Right cardiac atrium (tissue), 5 donors: ENCODE measurements around the gene SPG21. TPM values are rescaled to one million over a fixed set of nuclear protein-coding genes. Genes with fewer than 3 reads are reported as not detected.

Source experiments
- ATAC-seq, 2 donors: fragments of 200-7000 bp; cut with Tn5 transposase; one replicate each; pipeline versions ENCODE4 v1.8.0 to v1.9.1; 2020; ENCODE audit warnings: moderate library complexity in 2 of 2, mild to moderate bottlenecking in 1 of 2
- DNase-seq, 3 donors: peaks; one replicate each; pipeline ENCODE4 v3.0.0-alpha.2; 2020
- H3K27ac ChIP-seq: one replicate; pipeline ENCODE4 v1.5.1; 2013; ENCODE audit warnings: mild to moderate bottlenecking, low read length, control low read depth, moderate library complexity
- H3K27me3 ChIP-seq: one replicate; pipeline ENCODE4 v1.6.1; 2013; ENCODE audit not compliant: control insufficient read depth, insufficient read depth
- H3K4me1 ChIP-seq: one replicate; pipeline ENCODE4 v1.6.1; 2013; ENCODE audit warnings: low read length; ENCODE audit not compliant: control insufficient read depth, insufficient read depth
- H3K4me3 ChIP-seq: one replicate; pipeline ENCODE4 v1.5.1; 2013; ENCODE audit warnings: low read length, control low read depth
- H3K9me3 ChIP-seq: one replicate; pipeline ENCODE4 v1.6.1; 2013; ENCODE audit warnings: low read length; ENCODE audit not compliant: control insufficient read depth
- WGBS: extraction: QIAGEN DNeasy Blood & Tissue Kit; methylation state at CpG from one replicate; pipeline ENCODE4 v1.1.7; 2013; 5-methylcytosine and 5-hydroxymethylcytosine counted together
- intact Hi-C, 4 donors: fragments of 100-400 bp; cut with DNase I; formaldehyde crosslinking; loops; one replicate each; pipeline versions ENCODE4 v1.11.0 to v1.14.0; 2022 to 2023
- polyA plus RNA-seq: library from polyadenylated mRNA; stranded (reverse); fragments of 200-250 nt; gene quantifications from one replicate; pipeline ENCODE4 v1.2.3, GENCODE V29; 2013
- total RNA-seq, 4 donors: library from RNA; stranded (reverse); fragmentation: NEBNext Ultra II Directional; extraction: Animal tissue kit (Norgen Biotek cat#: 25700); gene quantifications; one replicate each; pipeline ENCODE4 v1.2.1, GENCODE V29; 2021
- donor health status: healthy with polysubstance abuse.
- donor health status: DM: no; HTN: yes; CAD: no.
- donor health status: DM: no; HTN: no; CAD: no.
- donor health status: DM: no; HTN: yes; CAD: no; lungs with severe emphysema.
- donor health status: DM: yes; HTN: yes; CAD: no.

SPG21 gene
- total and polyA plus RNA-seq, 5 donors: 49.8 to 59.3 (median 54.4) TPM

DNA sequence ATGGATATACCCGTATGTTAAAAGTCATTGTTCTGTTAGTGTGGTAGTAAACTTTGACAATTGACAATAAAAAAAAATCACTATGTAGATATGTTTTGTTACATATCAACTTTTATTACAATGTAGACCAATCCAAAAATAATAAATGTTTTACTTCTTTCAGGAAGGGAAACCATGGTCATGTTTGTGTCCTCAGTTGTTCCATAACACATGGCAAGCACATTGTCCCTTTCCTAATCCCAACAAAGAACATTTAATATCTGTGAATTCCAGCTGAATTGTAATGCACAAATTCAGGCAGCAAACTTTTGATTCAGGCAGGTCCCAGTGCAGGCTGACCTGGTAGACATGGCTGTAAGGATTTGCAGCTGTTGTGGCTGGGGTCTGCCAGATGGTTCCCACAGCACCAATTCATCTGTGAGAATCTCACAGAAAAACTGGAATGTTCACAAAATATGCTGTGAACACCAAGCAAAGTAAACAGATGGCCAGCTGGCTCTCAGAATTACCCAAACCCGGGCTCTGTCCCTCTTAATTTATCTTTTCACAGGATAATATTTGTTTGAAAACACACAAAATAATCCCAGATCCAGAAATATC lies 1.9 kb upstream of the SPG21 start:
- Histone ChIP-seq H3K4me3 (no peak overlapping the region), H3K4me1 (no peaks in the 10 kb centered on the region), H3K9me3 (no peaks in the 10 kb centered on the region), H3K27ac (no peak overlapping the region), H3K27me3 (no peaks in the 10 kb centered on the region)
- DNase-seq (peak in 2 of 3 donors; percentile 59 to 62), ATAC-seq (no peak)
- WGBS: 63% methylated on average over 2 of the region's 2 CpGs
- intact Hi-C loops: no loop called here

DNA sequence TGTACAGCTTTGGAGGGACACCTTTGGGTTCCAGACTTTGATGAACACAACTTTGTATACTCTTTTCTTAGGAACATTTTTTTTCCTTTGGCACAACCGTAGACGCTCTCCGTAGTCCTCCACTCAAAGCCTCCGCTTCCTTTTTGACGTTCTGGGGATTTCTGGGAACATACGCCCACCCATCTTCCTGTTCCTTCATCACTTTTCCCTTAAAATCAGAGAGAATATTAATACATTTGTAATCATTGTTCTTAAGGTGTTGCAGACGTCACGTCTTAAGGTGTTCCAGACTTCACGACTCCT lies 405 bp upstream of the SPG21 start:
- peak overlapping the region; percentile 26 for H3K27ac ChIP-seq
- no peaks in the 10 kb centered on the region for H3K27me3 ChIP-seq
- H3K4me1 ChIP-seq: no peaks in the 10 kb centered on the region
- no peaks in the 10 kb centered on the region for H3K9me3 ChIP-seq
- DNase-seq (no peak), ATAC-seq (peak in 1 of 2 donors; percentile 43)
- WGBS: 3% methylated on average over 9 of the region's 9 CpGs
- H3K4me3 ChIP-seq: peak overlapping the region; percentile 85
- intact Hi-C loops: no loop called here

DNA sequence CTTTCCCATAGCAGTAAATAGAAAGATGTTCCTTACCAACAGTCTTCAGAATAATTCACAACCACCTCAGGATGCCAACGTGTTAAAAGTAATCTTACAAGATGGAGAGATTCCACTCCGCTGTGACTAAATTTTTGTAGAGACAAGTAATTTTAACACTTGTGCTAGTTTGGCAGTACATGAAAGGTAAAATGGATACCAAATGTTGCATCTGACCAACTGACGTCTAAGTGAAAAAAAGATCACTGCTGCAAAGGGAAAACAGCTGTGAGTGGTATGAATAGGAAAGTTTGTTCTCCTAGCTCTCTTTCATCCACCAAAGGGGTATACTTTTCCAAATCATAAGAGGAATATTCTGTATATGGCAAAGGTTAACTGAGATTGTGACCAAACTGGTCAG lies 2.6 kb downstream of the SPG21 start:
- 48% methylated on average over 3 of the region's 3 CpGs for WGBS
- Histone ChIP-seq H3K27ac (no peak overlapping the region), H3K4me3 (no peak overlapping the region), H3K4me1 (no peaks in the 10 kb centered on the region), H3K27me3 (no peaks in the 10 kb centered on the region), H3K9me3 (no peaks in the 10 kb centered on the region)
- ATAC-seq (no peak), DNase-seq (no peak)
- intact Hi-C loops: no loop called here

DNA sequence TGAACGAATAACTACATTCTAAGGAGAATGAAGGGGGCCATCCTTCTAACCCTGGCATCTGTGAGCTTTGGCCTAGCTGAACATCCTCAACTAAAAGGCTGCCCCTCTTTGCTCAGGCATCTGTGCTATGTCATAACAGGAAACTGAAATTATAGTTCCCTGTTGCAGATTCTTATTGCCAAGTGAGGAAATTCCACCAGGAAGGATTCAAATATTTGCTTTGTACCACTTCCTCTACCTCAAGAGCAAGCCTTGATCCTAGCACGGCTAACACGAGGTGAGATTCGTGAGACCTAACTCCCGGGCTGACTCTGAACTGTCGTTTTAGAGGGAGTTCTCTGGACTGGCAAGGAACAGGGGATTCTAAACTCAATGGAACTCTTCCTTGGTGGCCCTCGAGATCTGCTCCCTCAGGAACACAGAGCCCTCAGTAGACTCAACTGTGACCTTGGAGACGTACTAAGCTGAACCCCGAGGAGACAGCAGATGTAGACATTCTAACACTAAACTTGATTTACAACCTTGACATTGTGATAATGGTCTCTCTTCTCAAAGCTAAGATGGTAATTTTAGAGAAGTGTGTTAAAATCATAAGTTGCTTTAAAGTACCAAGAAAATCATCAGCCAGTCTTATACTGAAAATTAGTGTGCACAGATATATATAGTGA lies 4.2 kb downstream of the SPG21 start:
- peak overlapping the region; percentile 48 for H3K27ac ChIP-seq
- no peaks in the 10 kb centered on the region for H3K9me3 ChIP-seq
- no peak overlapping the region for H3K4me3 ChIP-seq
- intact Hi-C loops: no loop called here
- DNase-seq (no peak), ATAC-seq (no peak)
- H3K4me1 ChIP-seq: no peaks in the 10 kb centered on the region
- H3K27me3 ChIP-seq: no peaks in the 10 kb centered on the region
- 53% methylated on average over 9 of the region's 9 CpGs for WGBS

DNA sequence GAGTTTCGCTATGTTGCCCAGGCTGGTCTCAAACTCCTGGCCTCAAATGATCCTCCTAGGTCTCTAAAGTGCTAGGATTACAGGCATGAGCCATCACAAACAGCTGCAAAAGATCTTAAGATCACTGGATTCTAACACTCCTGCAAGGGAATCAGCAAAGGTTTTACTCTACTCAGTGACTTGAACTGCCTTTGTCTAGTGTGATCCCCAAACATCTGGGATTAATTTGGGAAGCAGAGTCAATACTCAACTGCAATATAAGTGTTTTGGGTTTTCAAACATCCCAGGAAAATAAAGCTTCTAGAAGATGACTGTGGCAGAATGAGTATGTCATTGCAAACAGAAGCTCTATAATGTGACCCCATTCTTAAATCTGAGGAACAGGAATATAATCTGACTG lies 7.2 kb downstream of the SPG21 start:
- DNase-seq (no peak), ATAC-seq (no peak)
- Histone ChIP-seq H3K4me1 (no peaks in the 10 kb centered on the region), H3K9me3 (no peaks in the 10 kb centered on the region), H3K27me3 (no peaks in the 10 kb centered on the region), H3K27ac (no peak overlapping the region), H3K4me3 (no peak overlapping the region)
- 96% methylated on average over 1 of the region's 1 CpG for WGBS
- intact Hi-C loops: no loop called here

DNA sequence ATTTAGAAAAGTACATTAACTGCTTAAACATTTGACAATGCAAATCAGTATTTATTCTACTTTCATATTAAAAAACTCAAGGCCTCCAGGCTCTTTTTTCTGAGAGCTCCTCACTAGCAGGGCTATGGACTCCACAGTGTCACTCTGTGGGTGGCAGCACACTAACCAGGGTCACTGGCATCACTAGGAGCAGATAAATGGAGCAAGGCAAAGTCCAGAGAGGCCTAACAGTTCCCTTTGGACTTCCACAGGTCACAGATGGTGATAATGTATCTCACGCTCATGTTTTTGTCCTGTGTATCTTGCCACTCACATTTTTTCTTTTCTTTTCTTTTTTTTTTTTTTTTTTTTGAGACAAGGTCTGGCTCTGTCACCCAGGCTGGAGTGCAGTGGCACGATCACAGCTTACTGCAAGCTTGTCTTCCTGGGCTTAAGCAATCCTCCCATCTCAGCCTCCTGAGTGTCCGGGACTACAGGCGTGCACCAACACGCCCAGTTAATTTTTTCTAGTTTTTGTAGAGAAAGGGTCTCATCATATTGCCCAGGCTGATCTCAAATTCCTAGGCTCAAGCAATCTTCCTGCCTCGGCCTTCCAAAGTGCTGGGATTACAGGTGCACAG lies 7.8 kb downstream of the SPG21 start:
- H3K27ac ChIP-seq: no peak overlapping the region
- DNase-seq (no peak), ATAC-seq (no peak)
- 87% methylated on average over 6 of the region's 6 CpGs for WGBS
- no peaks in the 10 kb centered on the region for H3K4me1 ChIP-seq
- intact Hi-C loops: no loop called here
- no peaks in the 10 kb centered on the region for H3K27me3 ChIP-seq
- no peaks in the 10 kb centered on the region for H3K9me3 ChIP-seq
- H3K4me3 ChIP-seq: no peak overlapping the region

DNA sequence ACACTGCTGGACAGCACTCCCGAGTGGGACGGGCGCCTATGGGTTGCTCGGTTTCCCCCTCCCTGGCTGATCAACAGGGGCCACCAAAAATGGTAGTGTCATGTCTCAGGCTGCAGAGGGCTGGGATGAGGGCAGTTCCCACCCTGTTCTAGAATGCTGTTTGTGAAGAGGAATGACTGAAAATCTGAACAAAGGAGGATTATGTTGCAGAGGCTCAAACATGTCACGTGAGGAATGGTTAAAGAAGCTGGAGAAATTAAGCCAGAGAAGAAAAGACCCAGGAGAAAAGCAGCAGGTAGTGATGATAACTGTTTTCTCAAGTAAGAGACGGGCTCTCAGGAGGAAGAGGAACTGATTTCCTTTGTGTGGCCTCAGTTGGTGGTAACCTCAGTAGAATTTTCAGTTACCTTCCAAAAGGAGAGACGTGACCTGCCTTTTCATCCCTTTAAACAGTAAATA lies 10.4 kb downstream of the SPG21 start:
- intact Hi-C loops: no loop called here
- no peak for ATAC-seq
- 72% methylated on average over 7 of the region's 7 CpGs for WGBS
- Histone ChIP-seq H3K9me3 (no peaks in the 10 kb centered on the region), H3K4me3 (no peak overlapping the region), H3K4me1 (no peaks in the 10 kb centered on the region), H3K27ac (no peak overlapping the region), H3K27me3 (no peaks in the 10 kb centered on the region)
- DNase-seq: no peak

DNA sequence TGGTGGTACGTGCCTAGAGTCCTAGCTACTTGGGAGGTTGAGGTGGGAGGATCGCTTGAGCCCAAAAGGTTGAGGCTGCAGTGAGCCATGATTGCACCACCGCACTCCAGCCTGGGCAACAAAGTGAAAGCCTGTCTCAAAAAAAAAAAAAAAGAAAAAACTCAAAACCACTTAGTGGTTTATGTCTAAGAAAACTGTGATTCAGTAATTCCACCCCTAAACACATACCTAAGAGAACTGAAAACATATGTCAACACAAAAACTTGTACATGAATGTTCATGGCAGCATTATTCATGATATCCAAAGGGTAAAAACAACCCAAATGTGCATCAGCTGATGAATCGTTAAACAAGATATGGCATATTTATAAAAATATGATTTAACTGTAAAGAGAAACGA lies 14.3 kb downstream of the SPG21 start:
- Histone ChIP-seq H3K27ac (no peak overlapping the region), H3K4me1 (no peaks in the 10 kb centered on the region), H3K9me3 (no peaks in the 10 kb centered on the region), H3K4me3 (no peak overlapping the region), H3K27me3 (no peaks in the 10 kb centered on the region)
- intact Hi-C loops: no loop called here
- ATAC-seq: no peak
- 88% methylated on average over 5 of the region's 5 CpGs for WGBS
- DNase-seq: no peak

DNA sequence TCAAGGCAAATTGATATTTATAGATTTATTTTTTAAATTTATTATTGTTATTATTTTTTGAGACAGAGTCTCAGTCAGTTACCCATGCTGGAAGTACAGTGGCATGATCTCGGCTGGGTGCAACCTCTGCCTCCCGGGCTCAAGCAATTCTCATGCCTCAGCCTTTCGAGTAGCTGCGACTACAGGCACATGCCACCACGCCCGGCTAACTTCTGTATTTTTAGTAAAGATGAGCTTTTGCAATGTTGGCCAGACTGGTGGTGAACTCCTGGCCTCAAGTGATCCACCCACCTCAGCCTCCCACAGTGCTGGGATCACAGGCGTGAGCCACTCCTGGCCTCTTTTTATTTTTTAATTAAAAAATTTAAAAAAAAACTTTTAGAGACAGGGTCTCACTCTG lies 19.0 kb downstream of the SPG21 start:
- ATAC-seq: no peak
- intact Hi-C loops: no loop called here
- H3K27ac ChIP-seq: no peak overlapping the region

DNA sequence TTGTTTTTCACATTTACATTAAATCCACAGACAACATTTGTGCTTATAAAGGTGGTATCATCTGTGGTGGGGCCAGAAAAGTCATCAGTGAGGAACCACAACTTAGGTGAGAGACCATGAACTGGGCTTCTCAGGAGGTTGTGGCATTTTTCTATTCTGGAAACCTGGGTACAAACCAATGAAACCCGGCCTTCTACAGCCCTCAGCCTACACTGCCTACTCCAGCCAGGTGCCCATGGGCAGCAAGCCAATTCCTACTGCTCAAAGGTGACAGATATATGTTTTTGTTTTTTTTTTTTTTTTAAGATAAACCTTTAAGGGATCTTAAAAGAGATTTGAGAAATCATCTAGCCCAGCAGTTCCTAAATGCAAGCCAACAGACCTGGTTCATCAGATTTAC lies 20.3 kb downstream of the SPG21 start:
- no peaks in the 10 kb centered on the region for H3K9me3 ChIP-seq
- intact Hi-C loops: no loop called here
- H3K27me3 ChIP-seq: no peaks in the 10 kb centered on the region
- ATAC-seq: no peak
- no peak overlapping the region for H3K27ac ChIP-seq
- H3K4me1 ChIP-seq: no peaks in the 10 kb centered on the region
- 95% methylated on average over 1 of the region's 1 CpG for WGBS
- no peak overlapping the region for H3K4me3 ChIP-seq
- no peak for DNase-seq

More for the DNA sequence above, 19.0 kb downstream of the SPG21 start:
- no peaks in the 10 kb centered on the region for H3K9me3 ChIP-seq
- no peaks in the 10 kb centered on the region for H3K27me3 ChIP-seq
- H3K4me1 ChIP-seq: no peaks in the 10 kb centered on the region
- 87% methylated on average over 7 of the region's 7 CpGs for WGBS
- DNase-seq: peak in 2 of 3 donors; percentile 22 to 68
- H3K4me3 ChIP-seq: no peak overlapping the region

DNA sequence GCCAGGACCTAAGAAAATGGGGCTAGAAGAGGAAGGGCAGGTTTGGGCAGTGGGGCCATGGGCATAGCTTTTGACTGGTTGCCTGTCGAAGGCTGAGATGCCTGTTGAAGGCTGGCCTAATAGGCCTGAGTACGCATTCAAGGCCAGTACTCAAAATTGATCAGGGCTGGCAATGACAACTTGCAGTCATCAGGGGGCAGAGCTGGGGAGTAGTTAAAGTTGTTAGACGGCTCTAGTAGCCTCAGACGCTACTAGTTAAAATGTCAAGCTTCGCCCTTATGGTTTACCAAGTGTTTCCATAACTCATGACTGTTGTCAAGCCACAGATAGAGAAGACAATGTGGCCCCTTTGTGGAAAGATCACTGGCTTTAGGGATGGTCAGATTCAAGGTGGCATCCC lies 28.7 kb downstream of the SPG21 start:
- ATAC-seq: no peak
- intact Hi-C loops: no loop called here

More for the DNA sequence above, 28.7 kb downstream of the SPG21 start:
- Histone ChIP-seq H3K4me3 (no peak overlapping the region), H3K9me3 (no peaks in the 10 kb centered on the region), H3K27me3 (no peaks in the 10 kb centered on the region), H3K4me1 (no peaks in the 10 kb centered on the region), H3K27ac (no peak overlapping the region)
- WGBS: 92% methylated on average over 5 of the region's 5 CpGs
- DNase-seq: no peak
